GM23248 (cell line): ENCODE results near the gene GPR85. TPM values are rescaled to one million over a fixed set of nuclear protein-coding genes. Genes with fewer than 3 reads are reported as not detected.
A peak's percentile ranks its signal among the peaks of the same experiment; 100 is the strongest.

Experiments
- DNase-seq: peaks from one replicate; pipeline ENCODE4 v3.0.0-alpha.2; 2015
- H2AFZ ChIP-seq: fragments of 200-600 bp; sonication (generic); 2 replicates; pipeline ENCODE4 v1.6.1; 2016; ENCODE audit warnings: antibody characterized with exemption
- H3F3A ChIP-seq: fragments of 200-600 bp; sonication (generic); 2 replicates; pipeline ENCODE4 v1.6.1; 2016; ENCODE audit warnings: mild to moderate bottlenecking, antibody characterized with exemption, mixed run types; ENCODE audit not compliant: insufficient read depth
- H3K27ac ChIP-seq: fragments of 200-600 bp; sonication (generic); 2 replicates; pipeline ENCODE4 v1.5.1; 2016; ENCODE audit warnings: mild to moderate bottlenecking
- H3K27me3 ChIP-seq: fragments of 200-600 bp; sonication (generic); replicated peaks from 2 replicates; pipeline ENCODE4 v1.6.1; 2016; ENCODE audit warnings: mild to moderate bottlenecking; ENCODE audit not compliant: insufficient read depth
- H3K36me3 ChIP-seq: fragments of 200-600 bp; sonication (generic); 2 replicates; pipeline ENCODE4 v1.6.1; 2016; ENCODE audit warnings: low read depth, mild to moderate bottlenecking
- H3K4me1 ChIP-seq: fragments of 200-600 bp; sonication (generic); 2 replicates; pipeline ENCODE4 v1.6.1; 2016; ENCODE audit warnings: mild to moderate bottlenecking; ENCODE audit not compliant: insufficient read depth
- H3K4me2 ChIP-seq: fragments of 200-600 bp; sonication (generic); one replicate; pipeline ENCODE4 v1.6.1; 2016; ENCODE audit warnings: mild to moderate bottlenecking; ENCODE audit not compliant: unreplicated experiment
- H3K4me3 ChIP-seq: fragments of 200-600 bp; sonication (generic); 2 replicates; pipeline ENCODE4 v1.5.1; 2016; ENCODE audit warnings: mild to moderate bottlenecking
- H3K79me2 ChIP-seq: fragments of 200-600 bp; sonication (generic); 2 replicates; pipeline ENCODE4 v1.6.1; 2016; ENCODE audit warnings: mild to moderate bottlenecking; ENCODE audit not compliant: insufficient read depth
- H3K9ac ChIP-seq: fragments of 200-600 bp; sonication (generic); 2 replicates; pipeline ENCODE4 v1.6.1; 2016; ENCODE audit warnings: mild to moderate bottlenecking
- H3K9me2 ChIP-seq: fragments of 200-600 bp; sonication (generic); 2 replicates; pipeline ENCODE4 v1.6.1; 2016; ENCODE audit warnings: mixed run types, mild to moderate bottlenecking, moderate library complexity; ENCODE audit not compliant: insufficient read depth
- H3K9me3 ChIP-seq: fragments of 200-600 bp; sonication (generic); one replicate; pipeline ENCODE4 v1.6.1; 2017; ENCODE audit warnings: low read depth
- H4K20me1 ChIP-seq: fragments of 200-600 bp; sonication (generic); 2 replicates; pipeline ENCODE4 v1.6.0; 2016; ENCODE audit not compliant: insufficient read depth
- EZH2 ChIP-seq: fragments of 200-600 bp; sonication (generic); IDR thresholded peaks from 2 replicates; pipeline ENCODE4 v1.6.1; 2018; ENCODE audit warnings: antibody characterized with exemption, mild to moderate bottlenecking; ENCODE audit not compliant: insufficient read depth, poor library complexity, severe bottlenecking
- EZH2phosphoT487 ChIP-seq: fragments of 200-600 bp; sonication (generic); IDR thresholded peaks from 2 replicates; pipeline ENCODE4 v1.6.1; 2018; ENCODE audit warnings: antibody characterized with exemption, moderate library complexity, mild to moderate bottlenecking, low read depth; ENCODE audit not compliant: insufficient read depth
- WGBS, 2 experiments: methylation state at CpG; one replicate each; pipeline ENCODE4 v1.1.6; 2015 to 2017; ENCODE audit warnings: low lambda C conversion rate in 2 of 2, low coverage in 1 of 2; ENCODE audit errors: missing lambda C conversion rate in 2 of 2; 5-methylcytosine and 5-hydroxymethylcytosine counted together
- in situ Hi-C: fragments of 300-500 bp; cut with MboI; formaldehyde crosslinking; loops from 2 replicates; pipeline ENCODE4 v1.15.0; 2020
- polyA plus RNA-seq: library from polyadenylated mRNA; unstranded; fragments of >200 nt; fragmentation: Nextera tagmentation; extraction: Ambion mirVana; gene quantifications from 2 replicates; pipeline ENCODE4 v1.2.1, GENCODE V29; 2016
- total RNA-seq: library from RNA; depleted of rRNA; stranded (reverse); fragments of >200 nt; shearing (Covaris generic); gene quantifications from 2 replicates; pipeline ENCODE4 v1.2.3, GENCODE V29; 2014; rRNA removed

GPR85 gene
- total RNA-seq, result 5.1 and 7.2 TPM in 2 replicates
- polyA plus RNA-seq, result 1.3 and 1.8 TPM in 2 replicates

DNA sequence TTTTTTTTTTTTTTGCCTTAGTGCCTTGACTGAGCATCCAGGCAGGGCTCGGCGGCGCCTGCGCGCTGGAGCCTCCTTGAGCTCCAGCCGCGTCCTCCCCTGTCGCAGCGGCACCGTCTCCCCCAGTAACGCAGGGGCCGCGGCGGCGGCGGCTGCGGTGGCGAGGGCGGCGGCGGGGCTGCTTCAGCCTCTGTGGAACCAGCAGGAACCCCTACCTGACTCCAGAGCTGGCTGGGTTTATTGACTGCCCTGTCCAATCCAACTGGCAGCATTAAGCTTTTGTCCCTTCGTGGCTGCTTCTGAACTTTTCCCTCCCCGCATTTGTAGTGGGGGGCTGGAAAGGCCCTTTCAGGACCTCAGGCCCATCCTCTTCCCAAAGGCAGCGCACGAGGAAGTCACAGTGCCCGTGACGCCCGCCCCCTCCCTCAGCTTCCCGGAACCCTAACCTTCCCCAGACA, at the start of gene GPR85:
Gene GPR85 (minus strand): TSS at position 397 of the 458 bp plus-strand sequence. CDS start 2,106 bp downstream, outside the sequence.
- peak within 1 kb of the TSS; percentile 97 for H3K4me2 ChIP-seq
- no peak for TF ChIP-seq EZH2
- no peak for TF ChIP-seq EZH2phosphoT487
- no peaks in the 10 kb centered on the region for H3K9me3 ChIP-seq
- in situ Hi-C loops, result no loop called here
- peak within 1 kb of the TSS; percentile 96 for H2AFZ ChIP-seq
- peaks cover 25% of the 10 kb centered on the region for H3F3A ChIP-seq
- H3K36me3 ChIP-seq, result no peaks in the 10 kb centered on the region
- peak within 1 kb of the TSS; percentile 87 for H3K4me3 ChIP-seq
- no peaks in the 10 kb centered on the region for H3K9me2 ChIP-seq
- H3K4me1 ChIP-seq, result peaks cover 14% of the 10 kb centered on the region
- H3K9ac ChIP-seq, result peak within 1 kb of the TSS; percentile 99
- DNase-seq, result peak; percentile 90
- H3K27ac ChIP-seq, result peak within 1 kb of the TSS; percentile 96
- H4K20me1 ChIP-seq, result no peaks in the 10 kb centered on the region
- WGBS, 2 experiments, result 1 to 2% methylated on average over 23 of the region's 29 CpGs
- H3K27me3 ChIP-seq, result no peaks in the 10 kb centered on the region
- H3K79me2 ChIP-seq, result no peaks in the 10 kb centered on the region

GRCh38 chr7:113134025-113134424, 47.4 kb upstream of the GPR85 start:
- no peaks in the 10 kb centered on the region for H3F3A ChIP-seq
- no peak overlapping the region for H3K27ac ChIP-seq
- no peak overlapping the region for H3K4me3 ChIP-seq
- no peaks in the 10 kb centered on the region for H3K4me1 ChIP-seq
- no peak overlapping the region for H3K4me2 ChIP-seq
- DNase-seq, result peak; percentile 12
- TF ChIP-seq EZH2 (no peak), EZH2phosphoT487 (no peak)
- H3K79me2 ChIP-seq, result no peaks in the 10 kb centered on the region
- WGBS, 2 experiments, result 25 to 36% methylated on average over 1 of the region's 1 CpG
- H3K27me3 ChIP-seq, result no peaks in the 10 kb centered on the region
- no peaks in the 10 kb centered on the region for H3K9me2 ChIP-seq
- H4K20me1 ChIP-seq, result no peaks in the 10 kb centered on the region
- in situ Hi-C loops, result no loop called here
- no peak overlapping the region for H3K9ac ChIP-seq
- H2AFZ ChIP-seq, result 0 out of 2 replicates have a peak overlapping the region, but pooled peaks have one; percentile 7
- no peaks in the 10 kb centered on the region for H3K36me3 ChIP-seq
- H3K9me3 ChIP-seq, result no peaks in the 10 kb centered on the region

- no peaks in the 10 kb centered on the region for H3K36me3 ChIP-seq
Observed at GRCh38 chr7:113131367-113131766, 44.7 kb upstream of the GPR85 start.

DNA sequence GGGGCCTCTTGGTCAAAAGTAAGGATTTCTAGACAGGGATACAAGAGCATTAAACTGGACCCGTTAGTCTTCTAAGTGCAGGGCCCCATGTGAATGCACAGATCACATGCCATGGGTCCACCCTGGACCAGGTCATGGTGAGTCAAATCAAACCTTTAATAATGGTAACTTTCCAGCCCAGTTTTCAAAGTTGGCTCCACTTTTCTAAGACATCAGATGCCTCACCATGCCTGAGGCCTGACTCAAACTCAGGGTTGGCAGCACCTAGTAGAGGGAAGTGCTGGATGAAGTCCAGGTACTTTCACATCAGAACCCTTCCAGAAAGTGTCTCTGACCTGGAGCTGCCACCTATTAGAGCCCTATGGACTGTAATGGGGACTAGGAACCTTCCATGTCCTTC, 41.4 kb upstream of the GPR85 start:
- Histone ChIP-seq H3K27ac (peak overlapping the region; percentile 48; the same call in 1 of the 2 replicates), H3K4me3 (no peak overlapping the region), H2AFZ (peak overlapping the region; percentile 10; the same call in 1 of the 2 replicates), H3K27me3 (no peaks in the 10 kb centered on the region), H3K9ac (no peak overlapping the region), H3K36me3 (no peaks in the 10 kb centered on the region), H3K4me2 (no peak overlapping the region), H4K20me1 (no peaks in the 10 kb centered on the region), H3K4me1 (0 out of 2 replicates have a peak, but pooled peaks cover 6% of the 10 kb centered on the region), H3K9me2 (no peaks in the 10 kb centered on the region), H3F3A (no peaks in the 10 kb centered on the region), H3K79me2 (no peaks in the 10 kb centered on the region), H3K9me3 (no peaks in the 10 kb centered on the region)
- in situ Hi-C loops, result no loop called here
- DNase-seq, result peak; percentile 78
- 63 to 72% methylated on average over 1 of the region's 1 CpG for WGBS, 2 experiments
- TF ChIP-seq EZH2phosphoT487, result no peak
- no peak for TF ChIP-seq EZH2

More at GRCh38 chr7:113131367-113131766, 44.7 kb upstream of the GPR85 start:
- H3K9me2 ChIP-seq, result no peaks in the 10 kb centered on the region
- no peak overlapping the region for H3K4me2 ChIP-seq
- 0 out of 2 replicates have a peak overlapping the region, but pooled peaks have one; percentile 20 for H2AFZ ChIP-seq
- H3K27ac ChIP-seq, result no peak overlapping the region
- H3F3A ChIP-seq, result no peaks in the 10 kb centered on the region
- no peak overlapping the region for H3K9ac ChIP-seq
- H3K27me3 ChIP-seq, result no peaks in the 10 kb centered on the region
- in situ Hi-C loops, result no loop called here
- no peak overlapping the region for H3K4me3 ChIP-seq
- TF ChIP-seq EZH2phosphoT487 (no peak), EZH2 (no peak)
- no peaks in the 10 kb centered on the region for H3K79me2 ChIP-seq
- no peaks in the 10 kb centered on the region for H3K9me3 ChIP-seq
- H3K4me1 ChIP-seq, result 0 out of 2 replicates have a peak, but pooled peaks cover 6% of the 10 kb centered on the region
- no peaks in the 10 kb centered on the region for H4K20me1 ChIP-seq
- WGBS, 2 experiments, result 63 to 64% methylated on average over 2 of the region's 2 CpGs
- no peak for DNase-seq
